Measurements from ENCODE around the gene MTUS2. TPM values are rescaled to one million over a fixed set of nuclear protein-coding genes. Genes with fewer than 3 reads are reported as not detected.
A peak's percentile ranks its signal among the peaks of the same experiment; 100 is the strongest.

The MTUS2 gene
- total RNA-seq, 4 donors from 2014 or later = 0.26 to 0.72 (median 0.38) TPM; not detected in 1

GRCh38 chr13:28805193-28805819 lies 14.8 kb upstream of the MTUS2 start:
- no peaks in the 10 kb centered on the region for H3K36me3 ChIP-seq
- WGBS = 46% methylated on average over 11 of the region's 11 CpGs
- peaks cover 4% of the 10 kb centered on the region for H3K27me3 ChIP-seq
- no peak for TF ChIP-seq POLR2AphosphoS5 (IDR thresholded peaks at IDR 0.05)
- no peak for TF ChIP-seq POLR2A (IDR thresholded peaks at IDR 0.05)
- no peak for TF ChIP-seq EP300 (IDR thresholded peaks at IDR 0.05)
- no peak for DNase-seq (ENCODE audit: low spot score in 2 of 2)
- no peaks in the 10 kb centered on the region for H3K4me1 ChIP-seq
- peaks cover 6% of the 10 kb centered on the region for H3K9me3 ChIP-seq
- H3K4me3 ChIP-seq = no peak overlapping the region
- H3K27ac ChIP-seq = no peak overlapping the region

- 94% methylated on average over 2 of the region's 2 CpGs for WGBS
- peaks cover 52% of the 10 kb centered on the region for H3K27me3 ChIP-seq
Measured at GRCh38 chr13:28817204-28817603, 2.9 kb upstream of the MTUS2 start.

DNA sequence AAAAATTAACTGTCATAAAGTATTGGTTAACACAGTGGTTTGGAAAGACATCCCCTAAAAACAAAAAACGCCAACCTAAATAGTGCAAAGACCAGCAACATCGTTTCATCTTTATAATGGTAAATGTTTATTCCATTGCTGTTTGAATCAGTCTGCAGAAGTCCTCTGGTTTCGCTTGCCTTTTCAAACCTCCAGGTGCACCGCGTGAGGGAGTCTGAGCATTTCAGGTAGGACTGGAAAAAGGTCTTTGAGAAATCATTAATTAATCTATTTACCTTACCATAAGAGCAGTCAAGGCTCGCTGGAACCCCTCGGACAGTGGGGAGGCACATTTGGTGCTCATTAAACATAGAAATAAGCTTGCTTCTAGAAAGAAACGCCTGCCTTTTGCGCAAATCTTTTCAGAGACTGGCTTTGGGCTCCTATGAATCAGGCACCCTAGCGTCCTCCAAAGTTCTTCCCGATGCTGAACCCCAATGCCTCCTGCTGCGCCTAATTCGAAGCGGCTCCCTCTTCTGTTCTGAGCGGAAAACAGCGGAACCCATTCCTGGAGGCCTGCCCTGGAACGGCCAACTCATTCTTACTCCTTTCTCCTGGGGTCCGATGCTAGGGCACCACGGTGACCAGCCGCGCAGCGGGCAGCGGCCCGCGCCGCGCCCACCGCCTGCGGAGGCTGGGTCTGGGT lies 951 bp upstream of the MTUS2 start:
- WGBS = 11% methylated on average over 11 of the region's 29 CpGs
- DNase-seq (ENCODE audit: low spot score in 2 of 2) = no peak
- peaks cover 16% of the 10 kb centered on the region for H3K4me1 ChIP-seq
- TF ChIP-seq POLR2A (IDR thresholded peaks at IDR 0.05) = no peak
- H3K27ac ChIP-seq = no peak overlapping the region
- peaks cover 69% of the 10 kb centered on the region for H3K27me3 ChIP-seq
- H3K9me3 ChIP-seq = no peaks in the 10 kb centered on the region
- peak overlapping the region; percentile 49 for H3K4me3 ChIP-seq
- H3K36me3 ChIP-seq = no peaks in the 10 kb centered on the region

More at GRCh38 chr13:28817204-28817603, 2.9 kb upstream of the MTUS2 start:
- Histone ChIP-seq H3K9me3 (no peaks in the 10 kb centered on the region), H3K36me3 (no peaks in the 10 kb centered on the region), H3K27ac (no peak overlapping the region), H3K4me1 (peaks cover 16% of the 10 kb centered on the region), H3K4me3 (no peak overlapping the region)
- DNase-seq (ENCODE audit: low spot score in 2 of 2) = no peak
- TF ChIP-seq EP300 (IDR thresholded peaks at IDR 0.05) (no peak), POLR2AphosphoS5 (IDR thresholded peaks at IDR 0.05) (no peak), POLR2A (IDR thresholded peaks at IDR 0.05) (no peak)
- TF ChIP-seq, protein P1, sequence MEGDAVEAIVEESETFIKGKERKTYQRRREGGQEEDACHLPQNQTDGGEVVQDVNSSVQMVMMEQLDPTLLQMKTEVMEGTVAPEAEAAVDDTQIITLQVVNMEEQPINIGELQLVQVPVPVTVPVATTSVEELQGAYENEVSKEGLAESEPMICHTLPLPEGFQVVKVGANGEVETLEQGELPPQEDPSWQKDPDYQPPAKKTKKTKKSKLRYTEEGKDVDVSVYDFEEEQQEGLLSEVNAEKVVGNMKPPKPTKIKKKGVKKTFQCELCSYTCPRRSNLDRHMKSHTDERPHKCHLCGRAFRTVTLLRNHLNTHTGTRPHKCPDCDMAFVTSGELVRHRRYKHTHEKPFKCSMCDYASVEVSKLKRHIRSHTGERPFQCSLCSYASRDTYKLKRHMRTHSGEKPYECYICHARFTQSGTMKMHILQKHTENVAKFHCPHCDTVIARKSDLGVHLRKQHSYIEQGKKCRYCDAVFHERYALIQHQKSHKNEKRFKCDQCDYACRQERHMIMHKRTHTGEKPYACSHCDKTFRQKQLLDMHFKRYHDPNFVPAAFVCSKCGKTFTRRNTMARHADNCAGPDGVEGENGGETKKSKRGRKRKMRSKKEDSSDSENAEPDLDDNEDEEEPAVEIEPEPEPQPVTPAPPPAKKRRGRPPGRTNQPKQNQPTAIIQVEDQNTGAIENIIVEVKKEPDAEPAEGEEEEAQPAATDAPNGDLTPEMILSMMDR (IDR thresholded peaks at IDR 0.05) = no peak

DNA sequence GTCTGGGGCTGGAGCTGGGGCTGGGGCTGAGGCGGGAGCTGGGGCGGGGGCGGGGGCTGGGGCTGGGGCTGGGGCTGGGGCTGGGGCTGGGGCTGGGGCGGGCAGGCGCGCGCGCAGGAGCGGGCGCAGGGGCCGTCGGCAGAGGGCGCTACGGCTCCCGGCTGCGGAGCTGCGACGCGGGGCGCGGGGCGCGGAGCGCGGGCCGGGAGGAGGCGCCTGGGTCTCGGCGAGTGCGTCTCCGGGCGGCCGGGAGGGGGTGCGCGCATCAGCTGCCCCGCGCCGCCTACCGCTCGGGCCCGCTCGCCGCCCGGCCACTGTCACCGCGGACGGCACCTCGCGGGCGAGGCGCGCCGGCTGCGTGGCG lies 422 bp upstream of the MTUS2 start:
- no peak for DNase-seq (ENCODE audit: low spot score in 2 of 2)

DNA sequence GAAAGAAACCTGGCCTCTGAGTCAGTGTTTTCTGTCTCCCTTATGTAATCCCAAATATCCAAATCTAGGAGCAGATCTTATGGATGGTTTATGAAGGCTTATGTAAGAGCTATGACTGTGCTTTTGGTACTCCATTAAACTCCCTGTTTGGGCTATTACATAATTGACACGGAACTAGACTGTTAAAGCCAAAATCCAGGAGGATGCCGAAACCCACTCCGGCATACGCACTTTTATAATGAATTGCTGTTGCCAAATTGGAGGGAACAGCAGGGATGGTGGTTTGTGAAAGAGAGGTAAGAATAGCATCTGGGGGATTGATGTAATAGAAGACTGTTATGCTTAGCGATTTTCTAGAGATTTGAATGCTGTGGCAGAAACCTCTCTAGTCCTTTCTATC lies 2.0 kb downstream of the MTUS2 start:
- Histone ChIP-seq H3K9me3 (no peaks in the 10 kb centered on the region), H3K27me3 (peaks cover 67% of the 10 kb centered on the region), H3K4me3 (no peak overlapping the region), H3K27ac (no peak overlapping the region), H3K36me3 (no peaks in the 10 kb centered on the region), H3K4me1 (peaks cover 16% of the 10 kb centered on the region)
- no peak for DNase-seq (ENCODE audit: low spot score in 2 of 2)
- no peak for TF ChIP-seq EP300 (IDR thresholded peaks at IDR 0.05)
- TF ChIP-seq, protein P1 (IDR thresholded peaks at IDR 0.05) = no peak
- no peak for TF ChIP-seq POLR2AphosphoS5 (IDR thresholded peaks at IDR 0.05)
- TF ChIP-seq POLR2A (IDR thresholded peaks at IDR 0.05) = no peak
- 80% methylated on average over 5 of the region's 5 CpGs for WGBS

More for the DNA sequence above, 422 bp upstream of the MTUS2 start:
- 4% methylated on average over 18 of the region's 55 CpGs for WGBS
- Histone ChIP-seq H3K27ac (no peak overlapping the region), H3K27me3 (peaks cover 72% of the 10 kb centered on the region), H3K4me1 (peaks cover 16% of the 10 kb centered on the region), H3K4me3 (peak overlapping the region; percentile 49), H3K36me3 (no peaks in the 10 kb centered on the region), H3K9me3 (no peaks in the 10 kb centered on the region)
- no peak for TF ChIP-seq EP300 (IDR thresholded peaks at IDR 0.05)
- TF ChIP-seq, protein P1 (IDR thresholded peaks at IDR 0.05) = no peak
- TF ChIP-seq POLR2A (IDR thresholded peaks at IDR 0.05) = no peak
- no peak for TF ChIP-seq POLR2AphosphoS5 (IDR thresholded peaks at IDR 0.05)

- Histone ChIP-seq H3K36me3 (no peaks in the 10 kb centered on the region), H3K4me1 (peaks cover 16% of the 10 kb centered on the region), H3K27me3 (peaks cover 61% of the 10 kb centered on the region), H3K27ac (no peak overlapping the region), H3K9me3 (no peaks in the 10 kb centered on the region), H3K4me3 (no peak overlapping the region)
- DNase-seq (ENCODE audit: low spot score in 2 of 2) = no peak
- TF ChIP-seq POLR2A (IDR thresholded peaks at IDR 0.05) (no peak), POLR2AphosphoS5 (IDR thresholded peaks at IDR 0.05) (no peak)
- TF ChIP-seq, protein P1 (IDR thresholded peaks at IDR 0.05) = no peak
- 62% methylated on average over 3 of the region's 3 CpGs for WGBS
Measured at GRCh38 chr13:28822801-28823200, 2.7 kb downstream of the MTUS2 start.

All from suprapubic skin (tissue), 4 donors.